Breast epithelium (tissue), 3 donors: ENCODE data around the gene ALK.

Experiments used
- POLR2A ChIP-seq: fragments of 450-650 bp; IDR thresholded peaks from one replicate; pipeline ENCODE4 v1.6.1; 2016; ENCODE audit warnings: antibody characterized with exemption, mild to moderate bottlenecking, moderate library complexity
- TF ChIP-seq, protein P1 (sequence below), 3 donors: fragments of 450-650 bp; IDR thresholded peaks; one replicate each; pipeline ENCODE4 v1.5.1; 2016 to 2017; ENCODE audit warnings: antibody characterized with exemption in 3 of 3, mild to moderate bottlenecking in 3 of 3, moderate library complexity in 3 of 3

GRCh38 chr2:29207352-29208148 lies 713.8 kb downstream of the ALK start:
- no peak for TF ChIP-seq POLR2A
- TF ChIP-seq, protein P1, sequence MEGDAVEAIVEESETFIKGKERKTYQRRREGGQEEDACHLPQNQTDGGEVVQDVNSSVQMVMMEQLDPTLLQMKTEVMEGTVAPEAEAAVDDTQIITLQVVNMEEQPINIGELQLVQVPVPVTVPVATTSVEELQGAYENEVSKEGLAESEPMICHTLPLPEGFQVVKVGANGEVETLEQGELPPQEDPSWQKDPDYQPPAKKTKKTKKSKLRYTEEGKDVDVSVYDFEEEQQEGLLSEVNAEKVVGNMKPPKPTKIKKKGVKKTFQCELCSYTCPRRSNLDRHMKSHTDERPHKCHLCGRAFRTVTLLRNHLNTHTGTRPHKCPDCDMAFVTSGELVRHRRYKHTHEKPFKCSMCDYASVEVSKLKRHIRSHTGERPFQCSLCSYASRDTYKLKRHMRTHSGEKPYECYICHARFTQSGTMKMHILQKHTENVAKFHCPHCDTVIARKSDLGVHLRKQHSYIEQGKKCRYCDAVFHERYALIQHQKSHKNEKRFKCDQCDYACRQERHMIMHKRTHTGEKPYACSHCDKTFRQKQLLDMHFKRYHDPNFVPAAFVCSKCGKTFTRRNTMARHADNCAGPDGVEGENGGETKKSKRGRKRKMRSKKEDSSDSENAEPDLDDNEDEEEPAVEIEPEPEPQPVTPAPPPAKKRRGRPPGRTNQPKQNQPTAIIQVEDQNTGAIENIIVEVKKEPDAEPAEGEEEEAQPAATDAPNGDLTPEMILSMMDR (IDR thresholded peaks at IDR 0.05): no peak
